Measurements from ENCODE around the gene CEP78. TPM values are rescaled to one million over a fixed set of nuclear protein-coding genes. Genes with fewer than 3 reads are reported as not detected.

The CEP78 gene
- total RNA-seq, 2 experiments from 2014 or later, result 56.3 to 57.6 TPM

- CTCF ChIA-PET, result no interaction called here
- POLR2A ChIA-PET, result interaction anchor here (0.6 kb wide), 1 partner anchor 250 kb away, joined by 3 read pairs; no protein-coding TSS in a partner anchor
- H3K4me3 Mint-ChIP-seq, result no peak overlapping the region
Observed at GRCh38 chr9:78239506-78239905, 3.6 kb downstream of the CEP78 start.

GRCh38 chr9:78242041-78242440 lies 6.2 kb downstream of the CEP78 start:
- Mint-ChIP-seq H3K4me1 (peaks cover 47% of the 10 kb centered on the region), H3K9me3 (no peaks in the 10 kb centered on the region), H3K36me3 (ENCODE audit: low read depth) (peaks cover 54% of the 10 kb centered on the region), H3K27me3 (no peaks in the 10 kb centered on the region), H3K27ac (no peak overlapping the region), H3K4me3 (no peak overlapping the region)
- no peak for DNase-seq
- ChIA-PET POLR2A (no interaction called here), CTCF (interaction anchor here (0.6 kb wide), 1 partner anchor 45 kb away, joined by 3 read pairs; no protein-coding TSS in a partner anchor)

More at GRCh38 chr9:78239506-78239905, 3.6 kb downstream of the CEP78 start:
- Mint-ChIP-seq H3K27me3 (no peaks in the 10 kb centered on the region), H3K9me3 (no peaks in the 10 kb centered on the region), H3K27ac (no peak overlapping the region), H3K4me1 (peaks cover 56% of the 10 kb centered on the region), H3K36me3 (ENCODE audit: low read depth) (peaks cover 42% of the 10 kb centered on the region)
- DNase-seq, result no peak

GRCh38 chr9:78243130-78243529 lies 7.3 kb downstream of the CEP78 start:
- ChIA-PET POLR2A (no interaction called here), CTCF (no interaction called here)
- Mint-ChIP-seq H3K27me3 (no peaks in the 10 kb centered on the region), H3K4me1 (peaks cover 38% of the 10 kb centered on the region), H3K4me3 (no peak overlapping the region), H3K9me3 (no peaks in the 10 kb centered on the region), H3K27ac (no peak overlapping the region), H3K36me3 (ENCODE audit: low read depth) (peaks cover 56% of the 10 kb centered on the region)
- DNase-seq, result no peak

- no peaks in the 10 kb centered on the region for H3K27me3 Mint-ChIP-seq
- peaks cover 52% of the 10 kb centered on the region for H3K36me3 Mint-ChIP-seq (ENCODE audit: low read depth)
- no peaks in the 10 kb centered on the region for H3K9me3 Mint-ChIP-seq
- H3K4me1 Mint-ChIP-seq, result peaks cover 16% of the 10 kb centered on the region
- POLR2A ChIA-PET, result no interaction called here
- CTCF ChIA-PET, result interaction anchor here (0.5 kb wide), 1 partner anchor 48 kb away, joined by 3 read pairs; no protein-coding TSS in a partner anchor
- DNase-seq, result no peak
- H3K27ac Mint-ChIP-seq, result no peak overlapping the region
- H3K4me3 Mint-ChIP-seq, result no peak overlapping the region
Observed at GRCh38 chr9:78245401-78245800, 9.5 kb downstream of the CEP78 start.

- H3K27me3 Mint-ChIP-seq, result no peaks in the 10 kb centered on the region
- no peak overlapping the region for H3K27ac Mint-ChIP-seq
- H3K9me3 Mint-ChIP-seq, result no peaks in the 10 kb centered on the region
- peaks cover 8% of the 10 kb centered on the region for H3K4me1 Mint-ChIP-seq
- no peak overlapping the region for H3K4me3 Mint-ChIP-seq
- CTCF ChIA-PET, result interaction anchor here (0.5 kb wide), 1 partner anchor 43 kb away, joined by 5 read pairs; no protein-coding TSS in a partner anchor
- no peak for DNase-seq
- POLR2A ChIA-PET, result no interaction called here
- peaks cover 45% of the 10 kb centered on the region for H3K36me3 Mint-ChIP-seq (ENCODE audit: low read depth)
Observed at GRCh38 chr9:78248635-78249034, 12.8 kb downstream of the CEP78 start.

- no peak overlapping the region for H3K4me3 Mint-ChIP-seq
- no peak for DNase-seq
- peaks cover 48% of the 10 kb centered on the region for H3K36me3 Mint-ChIP-seq (ENCODE audit: low read depth)
- ChIA-PET POLR2A (no interaction called here), CTCF (no interaction called here)
- H3K9me3 Mint-ChIP-seq, result no peaks in the 10 kb centered on the region
- no peaks in the 10 kb centered on the region for H3K27me3 Mint-ChIP-seq
- no peak overlapping the region for H3K27ac Mint-ChIP-seq
- peaks cover 8% of the 10 kb centered on the region for H3K4me1 Mint-ChIP-seq
Observed at GRCh38 chr9:78249542-78249941, 13.7 kb downstream of the CEP78 start.

DNA sequence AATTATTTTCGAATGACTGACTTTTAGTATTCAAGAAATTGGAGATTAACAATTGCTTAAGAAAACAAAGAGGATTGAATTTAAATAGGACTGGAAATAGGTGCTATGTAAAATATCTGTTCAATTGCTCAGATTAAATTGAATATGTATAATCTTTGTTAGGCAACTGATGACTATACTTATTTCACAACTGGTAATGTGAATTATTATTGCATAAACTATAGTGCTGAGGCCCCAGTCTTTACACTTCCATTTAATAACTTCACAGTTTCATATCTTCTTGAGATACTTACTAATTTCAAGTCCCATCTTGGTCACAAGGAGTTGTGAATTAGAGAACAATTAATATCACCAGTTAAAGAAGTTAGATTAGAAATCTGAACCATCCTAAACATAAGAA lies 16.7 kb downstream of the CEP78 start:
- no peak overlapping the region for H3K4me3 Mint-ChIP-seq
- H3K27me3 Mint-ChIP-seq, result no peaks in the 10 kb centered on the region
- H3K4me1 Mint-ChIP-seq, result peaks cover 7% of the 10 kb centered on the region
- H3K36me3 Mint-ChIP-seq (ENCODE audit: low read depth), result peaks cover 41% of the 10 kb centered on the region
- ChIA-PET POLR2A (no interaction called here), CTCF (no interaction called here)
- H3K27ac Mint-ChIP-seq, result no peak overlapping the region
- H3K9me3 Mint-ChIP-seq, result no peaks in the 10 kb centered on the region
- DNase-seq, result no peak

- no peaks in the 10 kb centered on the region for H3K9me3 Mint-ChIP-seq
- ChIA-PET POLR2A (no interaction called here), CTCF (no interaction called here)
- H3K27ac Mint-ChIP-seq, result no peak overlapping the region
- no peaks in the 10 kb centered on the region for H3K27me3 Mint-ChIP-seq
- no peak overlapping the region for H3K4me3 Mint-ChIP-seq
- H3K36me3 Mint-ChIP-seq (ENCODE audit: low read depth), result peaks cover 37% of the 10 kb centered on the region
- no peak for DNase-seq
- peaks cover 7% of the 10 kb centered on the region for H3K4me1 Mint-ChIP-seq
Observed at GRCh38 chr9:78253285-78253684, 17.4 kb downstream of the CEP78 start.

- no peaks in the 10 kb centered on the region for H3K27me3 Mint-ChIP-seq
- no peaks in the 10 kb centered on the region for H3K9me3 Mint-ChIP-seq
- CTCF ChIA-PET, result interaction anchor here (1.1 kb wide), 1 partner anchor 10 kb away, joined by 3 read pairs; no protein-coding TSS in a partner anchor
- no peaks in the 10 kb centered on the region for H3K4me1 Mint-ChIP-seq
- H3K36me3 Mint-ChIP-seq (ENCODE audit: low read depth), result peaks cover 29% of the 10 kb centered on the region
- no peak for DNase-seq
- H3K4me3 Mint-ChIP-seq, result no peak overlapping the region
- POLR2A ChIA-PET, result no interaction called here
- no peak overlapping the region for H3K27ac Mint-ChIP-seq
Observed at GRCh38 chr9:78261403-78262001, 25.6 kb downstream of the CEP78 start.

- Mint-ChIP-seq H3K9me3 (no peaks in the 10 kb centered on the region), H3K4me3 (no peak overlapping the region), H3K27me3 (no peaks in the 10 kb centered on the region), H3K36me3 (ENCODE audit: low read depth) (peaks cover 28% of the 10 kb centered on the region), H3K27ac (no peak overlapping the region), H3K4me1 (no peaks in the 10 kb centered on the region)
- CTCF ChIA-PET, result no interaction called here
- POLR2A ChIA-PET, result no interaction called here
- DNase-seq, result no peak
Observed at GRCh38 chr9:78262655-78263054, 26.8 kb downstream of the CEP78 start.

DNA sequence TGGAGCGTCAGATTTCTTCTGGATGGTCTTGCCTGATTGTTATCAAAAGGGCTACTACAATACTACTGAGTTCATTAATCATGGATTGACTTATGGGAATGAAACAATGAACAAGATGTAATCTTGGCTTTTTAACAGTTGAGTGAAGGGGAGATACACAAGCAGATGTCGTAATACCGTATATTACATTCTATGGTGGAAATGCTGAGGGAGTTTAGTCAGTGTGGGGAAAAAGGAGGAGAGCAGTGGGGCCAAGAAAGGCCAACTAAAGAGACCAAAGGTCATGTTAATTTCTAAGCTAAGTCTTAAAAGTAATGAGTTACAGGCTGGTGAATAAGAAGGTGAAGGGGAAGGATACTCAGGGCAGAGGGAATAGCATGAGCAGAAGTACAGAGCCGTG lies 32.0 kb downstream of the CEP78 start:
- CTCF ChIA-PET, result interaction anchor here (0.5 kb wide), 1 partner anchor 11 kb away, joined by 4 read pairs; no protein-coding TSS in a partner anchor
- H3K4me3 Mint-ChIP-seq, result no peak overlapping the region
- peak overlapping the region; percentile 0 for H3K27ac Mint-ChIP-seq
- peaks cover 46% of the 10 kb centered on the region for H3K36me3 Mint-ChIP-seq (ENCODE audit: low read depth)
- H3K27me3 Mint-ChIP-seq, result no peaks in the 10 kb centered on the region
- POLR2A ChIA-PET, result no interaction called here
- no peaks in the 10 kb centered on the region for H3K9me3 Mint-ChIP-seq
- DNase-seq, result no peak
- H3K4me1 Mint-ChIP-seq, result no peaks in the 10 kb centered on the region

DNA sequence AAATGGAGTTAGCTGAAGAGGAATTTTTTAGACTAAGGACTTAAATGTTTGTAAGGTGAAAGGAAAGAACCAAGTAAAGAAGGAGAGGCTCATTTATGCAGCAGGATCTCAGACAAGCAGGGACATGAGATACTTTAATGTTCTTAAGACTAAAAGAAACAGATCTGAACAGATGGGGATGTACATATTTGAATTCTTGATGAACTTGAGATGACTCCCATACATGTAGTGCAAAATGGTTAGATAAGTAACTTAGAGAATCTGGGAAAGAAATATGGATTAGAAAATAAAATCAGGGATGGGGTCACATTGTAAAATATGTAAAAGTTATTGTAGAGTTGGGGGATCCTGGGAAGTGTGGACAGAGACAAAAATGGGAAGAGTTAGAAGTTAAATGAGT lies 33.9 kb downstream of the CEP78 start:
- Mint-ChIP-seq H3K4me1 (no peaks in the 10 kb centered on the region), H3K9me3 (no peaks in the 10 kb centered on the region), H3K36me3 (ENCODE audit: low read depth) (peaks cover 48% of the 10 kb centered on the region), H3K4me3 (no peak overlapping the region), H3K27ac (no peak overlapping the region), H3K27me3 (no peaks in the 10 kb centered on the region)
- CTCF ChIA-PET, result no interaction called here
- DNase-seq, result no peak
- POLR2A ChIA-PET, result no interaction called here

- ChIA-PET POLR2A (no interaction called here), CTCF (interaction anchor here (1.0 kb wide), 1 partner anchor 11 kb away, joined by 5 read pairs; no protein-coding TSS in a partner anchor)
- no peak for DNase-seq
- Mint-ChIP-seq H3K36me3 (ENCODE audit: low read depth) (peaks cover 33% of the 10 kb centered on the region), H3K27me3 (no peaks in the 10 kb centered on the region), H3K27ac (no peak overlapping the region), H3K4me1 (no peaks in the 10 kb centered on the region), H3K9me3 (no peaks in the 10 kb centered on the region), H3K4me3 (no peak overlapping the region)
Observed at GRCh38 chr9:78272307-78272706, 36.4 kb downstream of the CEP78 start.

GRCh38 chr9:78273761-78274160 lies 37.9 kb downstream of the CEP78 start:
- POLR2A ChIA-PET, result no interaction called here
- H3K27me3 Mint-ChIP-seq, result no peaks in the 10 kb centered on the region
- no peak overlapping the region for H3K4me3 Mint-ChIP-seq
- no peak overlapping the region for H3K27ac Mint-ChIP-seq
- no peaks in the 10 kb centered on the region for H3K9me3 Mint-ChIP-seq
- no peak for DNase-seq
- H3K4me1 Mint-ChIP-seq, result peaks cover 6% of the 10 kb centered on the region
- CTCF ChIA-PET, result interaction anchor here (1.2 to 1.5 kb wide), 2 partner anchors 10 kb away, joined by 3 to 6 read pairs; no protein-coding TSS in a partner anchor
- H3K36me3 Mint-ChIP-seq (ENCODE audit: low read depth), result peaks cover 25% of the 10 kb centered on the region

Data from activated CD4-positive, alpha-beta T cell treated with anti-CD3 and anti-CD28 coated beads, Interleukin-2, amount 10 ng/mL, durations not matched to agents 7 days and 5 days (primary cell).